ENCODE data around the gene KCTD21. TPM values are rescaled to one million over a fixed set of nuclear protein-coding genes. Genes with fewer than 3 reads are reported as not detected.
"Not testable (repeated sequence)": the region's sequence is repeated elsewhere in the genome, so short reads cannot be mapped to it uniquely, and the experiment has no call there.

Gene KCTD21
- total RNA-seq, 1 donor from 2014 or later, result 10.0 TPM

GRCh38 chr11:78224506-78224905 is 36.1 kb upstream of the KCTD21 start:
- no peaks in the 10 kb centered on the region for H3K27me3 Mint-ChIP-seq (ENCODE audit: low read depth)
- no peak for DNase-seq (ENCODE audit: low spot score)

GRCh38 chr11:78223320-78223954 is 35.0 kb upstream of the KCTD21 start:
- Mint-ChIP-seq H3K9me3 (no peaks in the 10 kb centered on the region), H3K27me3 (ENCODE audit: low read depth) (no peaks in the 10 kb centered on the region), H3K36me3 (ENCODE audit: low read depth) (peaks cover 69% of the 10 kb centered on the region), H3K4me3 (ENCODE audit: low read depth) (no peak overlapping the region), H3K27ac (peak overlapping the region; percentile 57), H3K4me1 (ENCODE audit: low read depth) (peaks cover 43% of the 10 kb centered on the region)
- intact Hi-C loops (cut with micrococcal nuclease), result no loop called here
- DNase-seq (ENCODE audit: low spot score), result no peak

More at GRCh38 chr11:78224506-78224905, 36.1 kb upstream of the KCTD21 start:
- no peaks in the 10 kb centered on the region for H3K9me3 Mint-ChIP-seq
- H3K27ac Mint-ChIP-seq, result peak overlapping the region; percentile 65
- H3K4me1 Mint-ChIP-seq (ENCODE audit: low read depth), result peaks cover 53% of the 10 kb centered on the region
- no peak overlapping the region for H3K4me3 Mint-ChIP-seq (ENCODE audit: low read depth)
- H3K36me3 Mint-ChIP-seq (ENCODE audit: low read depth), result peaks cover 71% of the 10 kb centered on the region
- intact Hi-C loops (cut with micrococcal nuclease), result no loop called here

DNA sequence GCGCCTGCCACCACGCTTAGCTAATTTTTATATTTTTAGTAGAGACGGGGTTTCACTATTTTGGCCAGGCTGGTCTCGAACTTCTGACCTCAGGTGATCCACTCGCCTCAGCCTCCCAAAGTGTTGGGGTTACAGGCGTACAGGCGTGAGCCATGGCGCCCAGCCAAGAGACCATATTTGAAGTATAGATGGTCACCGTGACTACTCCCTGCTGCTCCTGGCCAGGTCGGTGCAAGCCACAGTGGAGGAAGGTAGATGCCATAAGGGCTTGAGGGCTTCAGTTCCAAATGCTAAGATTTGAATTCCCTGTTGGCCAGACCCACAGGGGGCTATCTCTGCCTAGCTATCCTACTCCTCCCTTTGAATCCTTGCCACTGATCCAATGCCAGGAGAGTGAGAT is 34.3 kb upstream of the KCTD21 start:
- H3K4me3 Mint-ChIP-seq (ENCODE audit: low read depth), result not testable (repeated sequence)

DNA sequence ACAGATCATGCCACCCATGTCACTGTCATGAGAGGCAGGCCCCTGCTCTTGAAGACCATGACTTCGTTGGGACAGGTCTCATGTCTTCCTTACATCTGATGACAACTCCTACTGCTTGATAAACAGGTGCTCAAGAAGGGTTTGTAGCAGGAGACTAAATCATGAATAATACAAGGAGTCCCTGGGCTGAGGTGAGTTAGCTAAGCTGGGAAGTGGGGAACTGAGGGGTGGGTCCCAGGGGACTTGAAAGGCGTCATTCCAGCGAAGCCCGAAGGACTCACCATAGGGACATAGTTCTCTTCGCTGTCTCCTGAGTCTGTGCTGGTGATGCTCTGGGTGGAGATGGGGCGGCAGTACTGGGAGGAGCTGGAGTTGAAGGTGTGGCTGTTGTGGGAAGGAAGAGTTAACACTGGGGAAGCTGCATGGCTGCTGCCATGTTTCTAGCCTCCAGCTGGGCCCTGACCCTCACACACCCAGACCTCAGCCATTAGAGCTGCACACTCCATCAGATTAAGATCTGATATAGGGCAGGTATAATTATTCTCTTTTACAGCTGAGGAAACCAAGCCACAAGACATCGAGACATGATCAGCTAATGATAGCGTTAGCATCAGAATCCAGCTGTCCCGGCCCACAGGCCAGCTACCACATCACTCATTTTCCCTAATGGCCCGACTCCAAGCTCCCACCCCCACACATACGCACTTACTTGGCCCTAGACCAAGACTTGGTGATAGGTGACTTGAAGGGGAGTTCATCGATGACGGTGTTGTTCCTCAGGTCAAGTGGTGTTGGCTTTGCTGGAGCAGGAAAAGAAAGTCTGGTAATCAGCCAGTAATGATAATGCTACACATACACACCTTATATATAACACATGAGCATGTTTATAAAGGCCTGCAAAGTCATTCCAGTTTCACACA is 33.2 kb upstream of the KCTD21 start:
- peaks cover 76% of the 10 kb centered on the region for H3K36me3 Mint-ChIP-seq (ENCODE audit: low read depth)
- no peak overlapping the region for H3K4me3 Mint-ChIP-seq (ENCODE audit: low read depth)
- no peaks in the 10 kb centered on the region for H3K9me3 Mint-ChIP-seq
- no peaks in the 10 kb centered on the region for H3K27me3 Mint-ChIP-seq (ENCODE audit: low read depth)
- H3K4me1 Mint-ChIP-seq (ENCODE audit: low read depth), result peaks cover 28% of the 10 kb centered on the region
- peak overlapping the region; percentile 33 for H3K27ac Mint-ChIP-seq
- DNase-seq (ENCODE audit: low spot score), result no peak
- intact Hi-C loops (cut with micrococcal nuclease), result no loop called here

More for the DNA sequence above, 34.3 kb upstream of the KCTD21 start:
- H3K9me3 Mint-ChIP-seq; H3K27ac Mint-ChIP-seq; H3K27me3 Mint-ChIP-seq (ENCODE audit: low read depth); intact Hi-C loops (cut with micrococcal nuclease); DNase-seq (ENCODE audit: low spot score): not testable (repeated sequence)
- H3K4me1 Mint-ChIP-seq (ENCODE audit: low read depth), result peaks cover 36% of the 10 kb centered on the region
- H3K36me3 Mint-ChIP-seq (ENCODE audit: low read depth), result peaks cover 75% of the 10 kb centered on the region

- peak overlapping the region; percentile 33 for H3K27ac Mint-ChIP-seq
- peaks cover 24% of the 10 kb centered on the region for H3K4me1 Mint-ChIP-seq (ENCODE audit: low read depth)
- H3K9me3 Mint-ChIP-seq, result no peaks in the 10 kb centered on the region
- H3K36me3 Mint-ChIP-seq (ENCODE audit: low read depth), result peaks cover 76% of the 10 kb centered on the region
- DNase-seq (ENCODE audit: low spot score), result no peak
- no peak overlapping the region for H3K4me3 Mint-ChIP-seq (ENCODE audit: low read depth)
- intact Hi-C loops (cut with micrococcal nuclease), result no loop called here
- no peaks in the 10 kb centered on the region for H3K27me3 Mint-ChIP-seq (ENCODE audit: low read depth)
These were observed 32.1 kb upstream of the KCTD21 start for GRCh38 chr11:78220218-78221157.

DNA sequence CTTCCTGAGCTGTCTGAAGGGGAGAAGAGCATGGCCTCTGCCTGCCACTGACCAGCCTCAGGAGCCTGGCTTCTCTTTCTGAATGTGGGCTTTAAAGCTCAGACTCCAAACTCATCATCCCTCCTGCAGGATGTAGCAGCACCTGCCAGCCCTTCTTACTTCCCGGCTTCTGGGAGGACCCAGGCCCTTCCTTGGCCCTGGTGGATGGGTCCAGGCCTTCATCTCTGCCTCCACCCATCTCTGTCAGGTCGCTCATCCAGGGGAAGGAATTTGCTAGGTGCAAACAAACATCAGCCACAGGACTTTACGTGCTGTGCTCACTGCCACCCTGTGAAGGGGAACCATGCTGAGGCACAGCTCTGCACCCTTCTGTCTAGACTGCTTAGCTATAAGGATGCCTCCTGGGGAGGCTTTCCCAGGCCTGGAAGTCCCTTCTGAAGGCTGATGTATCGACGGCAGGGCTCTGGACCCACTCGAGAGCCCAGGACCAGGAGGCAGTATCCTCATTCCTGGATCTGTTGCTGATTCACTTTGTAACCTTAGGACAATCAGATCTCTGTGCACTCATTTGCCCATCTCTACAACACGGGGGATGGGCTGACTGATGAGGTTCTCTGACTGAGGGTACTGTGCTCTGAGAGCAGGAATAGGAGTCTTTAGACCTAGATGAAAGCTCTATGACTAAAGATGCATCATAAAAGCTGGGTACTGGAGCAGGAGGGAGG is 31.2 kb upstream of the KCTD21 start:
- Mint-ChIP-seq H3K36me3 (ENCODE audit: low read depth) (peaks cover 76% of the 10 kb centered on the region), H3K27ac (no peak overlapping the region), H3K27me3 (ENCODE audit: low read depth) (no peaks in the 10 kb centered on the region), H3K4me1 (ENCODE audit: low read depth) (peaks cover 16% of the 10 kb centered on the region), H3K4me3 (ENCODE audit: low read depth) (no peak overlapping the region), H3K9me3 (no peaks in the 10 kb centered on the region)
- intact Hi-C loops (cut with micrococcal nuclease), result no loop called here
- no peak for DNase-seq (ENCODE audit: low spot score)

GRCh38 chr11:78218707-78219492 is 30.5 kb upstream of the KCTD21 start:
- no peak for DNase-seq (ENCODE audit: low spot score)
- Mint-ChIP-seq H3K27ac (no peak overlapping the region), H3K27me3 (ENCODE audit: low read depth) (no peaks in the 10 kb centered on the region), H3K4me1 (ENCODE audit: low read depth) (peaks cover 13% of the 10 kb centered on the region), H3K4me3 (ENCODE audit: low read depth) (no peak overlapping the region), H3K36me3 (ENCODE audit: low read depth) (peaks cover 76% of the 10 kb centered on the region), H3K9me3 (no peaks in the 10 kb centered on the region)
- intact Hi-C loops (cut with micrococcal nuclease), result no loop called here

GRCh38 chr11:78217650-78218541 is 29.5 kb upstream of the KCTD21 start:
- Mint-ChIP-seq H3K4me3 (ENCODE audit: low read depth) (no peak overlapping the region), H3K27ac (no peak overlapping the region), H3K36me3 (ENCODE audit: low read depth) (peaks cover 67% of the 10 kb centered on the region), H3K4me1 (ENCODE audit: low read depth) (peaks cover 10% of the 10 kb centered on the region), H3K27me3 (ENCODE audit: low read depth) (no peaks in the 10 kb centered on the region), H3K9me3 (no peaks in the 10 kb centered on the region)
- intact Hi-C loops (cut with micrococcal nuclease), result no loop called here
- DNase-seq (ENCODE audit: low spot score), result no peak

- no peak overlapping the region for H3K4me3 Mint-ChIP-seq (ENCODE audit: low read depth)
- H3K27ac Mint-ChIP-seq, result peak overlapping the region; percentile 25
- DNase-seq (ENCODE audit: low spot score), result no peak
- H3K9me3 Mint-ChIP-seq, result no peaks in the 10 kb centered on the region
- peaks cover 15% of the 10 kb centered on the region for H3K4me1 Mint-ChIP-seq (ENCODE audit: low read depth)
- intact Hi-C loops (cut with micrococcal nuclease), result no loop called here
- no peaks in the 10 kb centered on the region for H3K27me3 Mint-ChIP-seq (ENCODE audit: low read depth)
- peaks cover 71% of the 10 kb centered on the region for H3K36me3 Mint-ChIP-seq (ENCODE audit: low read depth)
These were observed 28.3 kb upstream of the KCTD21 start for GRCh38 chr11:78216571-78217287.

DNA sequence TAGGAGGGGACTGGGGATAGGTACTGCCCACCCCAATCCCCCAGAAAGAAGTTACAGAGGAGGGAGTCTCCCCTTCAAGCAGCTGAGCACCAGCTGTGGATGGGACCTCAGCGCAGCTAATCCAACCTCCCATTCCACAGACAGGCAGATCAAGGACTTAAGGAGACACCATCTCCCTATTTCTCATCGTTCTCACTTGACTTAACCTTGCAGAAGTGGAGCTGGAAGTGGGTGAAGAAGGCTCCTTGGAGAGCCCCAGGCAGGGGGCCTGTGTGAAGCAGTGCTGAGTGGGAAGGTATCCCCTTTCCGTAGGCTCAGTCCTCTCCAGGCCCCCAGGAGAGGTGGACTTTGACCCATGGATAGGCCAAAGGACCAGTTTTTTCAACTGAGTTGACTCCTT is 27.6 kb upstream of the KCTD21 start:
- intact Hi-C loops (cut with micrococcal nuclease), result no loop called here
- Mint-ChIP-seq H3K4me3 (ENCODE audit: low read depth) (no peak overlapping the region), H3K27me3 (ENCODE audit: low read depth) (no peaks in the 10 kb centered on the region), H3K27ac (no peak overlapping the region), H3K4me1 (ENCODE audit: low read depth) (peaks cover 14% of the 10 kb centered on the region), H3K36me3 (ENCODE audit: low read depth) (peaks cover 71% of the 10 kb centered on the region), H3K9me3 (no peaks in the 10 kb centered on the region)
- no peak for DNase-seq (ENCODE audit: low spot score)
